HepG2 (cell line): ENCODE measurements around the gene EIF4G1. TPM values are rescaled to one million over a fixed set of nuclear protein-coding genes. Genes with fewer than 3 reads are reported as not detected.

Experiments used
- ATAC-seq: fragments of 200-7000 bp; cut with Tn5 transposase; 3 replicates; pipeline ENCODE4 v1.9.1; 2020; ENCODE audit warnings: mild to moderate bottlenecking, moderate library complexity
- BruUV-seq: library from RNA; stranded (reverse); fragments of 400-500 nt; replicated peaks from 2 replicates; lab custom pipeline; 2021; lab: Mats Ljungman, UMichigan
- CTCF ChIA-PET: fragments of 300-600 bp; formaldehyde crosslinking; extraction: SDS; loops from one replicate; lab custom pipeline; 2021; ENCODE audit warnings: low total read pairs, inconsistent platforms, low intra/inter-chr PET ratio; lab: Yijun Ruan, JAX
- POLR2A ChIA-PET: fragments of 350-600 bp; sonication (Branson Sonifier 250); formaldehyde crosslinking; loops from one replicate; lab custom pipeline; 2020; ENCODE audit warnings: antibody characterized with exemption, inconsistent platforms; lab: Yijun Ruan, JAX
- DNase-seq: peaks from one replicate; pipeline ENCODE4 v3.0.0-alpha.2; 2015; ENCODE audit warnings: low spot score
- FAIRE-seq: peaks from 3 replicates; lab custom pipeline; 2011; peaks lifted over from hg19 to GRCh38; lab: Jason Lieb, UNC
- H2AFZ ChIP-seq: one replicate; pipeline ENCODE4 v1.6.1; 2011; ENCODE audit warnings: low read length, inconsistent platforms
- H3K27ac ChIP-seq: fragments of 300-600 bp; 3 replicates; pipeline ENCODE4 v1.8.0; 2011; ENCODE audit warnings: mixed run types, mild to moderate bottlenecking, mixed read lengths, low read length, inconsistent platforms; ENCODE audit not compliant: insufficient read depth; ENCODE audit errors: extremely low read length
- H3K27me3 ChIP-seq, 2 experiments: fragments of 200-600 bp in 1 of 2; 2 replicates in 1 of 2; 3 replicates in 1 of 2; pipeline versions ENCODE4 v1.6.0 to v1.8.0; 2011; ENCODE audit warnings: low read length in 2 of 2, mild to moderate bottlenecking in 2 of 2, moderate library complexity in 2 of 2, inconsistent platforms in 1 of 2; ENCODE audit not compliant: insufficient read depth in 2 of 2, control insufficient read depth in 1 of 2
- H3K36me3 ChIP-seq, 2 experiments: fragments of 200-600 bp in 1 of 2; replicated peaks in 1 of 2; 2 replicates in 1 of 2; 3 replicates in 1 of 2; pipeline versions ENCODE4 v1.5.1 to v1.8.0; 2011; ENCODE audit warnings: low read length in 2 of 2, inconsistent platforms in 1 of 2; ENCODE audit not compliant: insufficient read depth in 2 of 2, control insufficient read depth in 1 of 2
- H3K4me1 ChIP-seq: 2 replicates; pipeline ENCODE4 v1.5.1; 2012; ENCODE audit warnings: low read length, inconsistent platforms; ENCODE audit not compliant: insufficient read depth
- H3K4me2 ChIP-seq: 2 replicates; pipeline ENCODE4 v1.6.0; 2011; ENCODE audit warnings: low read depth, low read length, inconsistent platforms
- H3K4me3 ChIP-seq, 3 experiments: fragments of 200-600 bp in 1 of 3; sonication (generic), shearing (Covaris generic) in 1 of 3; replicated peaks in 1 of 3; 2 replicates each; pipeline ENCODE4 v1.5.1; 2011 to 2016; ENCODE audit warnings: low read length in 3 of 3, inconsistent platforms in 2 of 3, low read depth in 2 of 3, mild to moderate bottlenecking in 2 of 3, control low read depth in 1 of 3, mixed read lengths in 1 of 3; ENCODE audit not compliant: insufficient read depth in 1 of 3
- H3K79me2 ChIP-seq: one replicate; pipeline ENCODE4 v1.6.1; 2011; ENCODE audit warnings: low read length, inconsistent platforms; ENCODE audit not compliant: insufficient read depth
- H3K9ac ChIP-seq: 2 replicates; pipeline ENCODE4 v1.6.0; 2011; ENCODE audit warnings: mild to moderate bottlenecking, low read depth, low read length, inconsistent platforms; ENCODE audit not compliant: insufficient read depth
- H3K9me3 ChIP-seq: 2 replicates; pipeline ENCODE4 v1.5.1; 2012; ENCODE audit warnings: mild to moderate bottlenecking, low read length
- H4K20me1 ChIP-seq: 2 replicates; pipeline ENCODE4 v1.6.0; 2011; ENCODE audit warnings: inconsistent platforms, mild to moderate bottlenecking, low read length, moderate library complexity; ENCODE audit not compliant: insufficient read depth
- ATF7-NPFF ChIP-seq: sonication (generic); formaldehyde crosslinking; IDR thresholded peaks from 2 replicates; pipeline ENCODE4 v1.8.1; 2023; ENCODE audit warnings: mild to moderate bottlenecking, low read depth, missing genetic modification reagents, moderate library complexity
- FOSL2 ChIP-seq: sonication (generic); formaldehyde crosslinking; IDR thresholded peaks from 2 replicates; pipeline ENCODE4 v1.4.0; 2020; ENCODE audit warnings: missing genetic modification reagents
- FOXO4 ChIP-seq: sonication (generic); formaldehyde crosslinking; conservative IDR thresholded peaks from 2 replicates; pipeline ENCODE4 v1.8.1; 2023; ENCODE audit warnings: missing genetic modification reagents
- NFE2L1 ChIP-seq: sonication (generic); formaldehyde crosslinking; IDR thresholded peaks from 2 replicates; pipeline ENCODE4 v1.4.0; 2020; ENCODE audit warnings: missing genetic modification reagents, mild to moderate bottlenecking, borderline replicate concordance
- PRDM10 ChIP-seq: sonication (generic); formaldehyde crosslinking; IDR thresholded peaks from 2 replicates; pipeline ENCODE4 v1.4.0; 2020; ENCODE audit warnings: low read depth, missing genetic modification reagents
- SMC3 ChIP-seq: IDR thresholded peaks from 2 replicates; pipeline ENCODE4 v1.6.1; 2011; ENCODE audit warnings: low read length, improper control_type of control experiment
- ZNF557 ChIP-seq: sonication (generic); formaldehyde crosslinking; IDR thresholded peaks from 2 replicates; pipeline ENCODE4 v1.4.0; 2020; ENCODE audit warnings: missing genetic modification reagents
- ZNF790 ChIP-seq: sonication (generic); formaldehyde crosslinking; IDR thresholded peaks from 2 replicates; pipeline ENCODE4 v1.8.0; 2022; ENCODE audit warnings: missing genetic modification reagents, mild to moderate bottlenecking, borderline replicate concordance
- ZNF839 ChIP-seq: sonication (generic); formaldehyde crosslinking; IDR thresholded peaks from 2 replicates; pipeline ENCODE4 v1.4.0; 2020; ENCODE audit warnings: missing genetic modification reagents, mild to moderate bottlenecking, borderline replicate concordance
- WGBS: methylation state at CpG from one replicate; pipeline ENCODE4 v1.1.6; 2017; ENCODE audit warnings: low lambda C conversion rate; 5-methylcytosine and 5-hydroxymethylcytosine counted together
- in situ Hi-C: cut with HindIII; loops from 2 replicates; pipeline ENCODE4 v1.10.0; 2017; ENCODE audit warnings: low pct_unique_long_range_greater_than_20kb; ENCODE audit not compliant: extremely low pct_ligation_motif_present
- intact Hi-C: fragments of 100-400 bp; cut with micrococcal nuclease; formaldehyde crosslinking; loops from one replicate; pipeline ENCODE4 v1.10.0; 2022; ENCODE audit not compliant: unreplicated experiment
- polyA plus RNA-seq, 8 experiments: library from polyadenylated mRNA; depleted of rRNA in 3 of 8; stranded (reverse) in 7 of 8; unstranded in 1 of 8; fragments of >200 nt; fragmentation: Illumina TruSeq in 4 of 8; extraction: Trizol in 4 of 8; gene quantifications; 2 replicates each; pipeline versions ENCODE4 v1.2.1 to v1.2.3, GENCODE V29; 2011 to 2016; ENCODE audit warnings: low read depth in 4 of 8, missing spikeins in 1 of 8, mixed read lengths in 1 of 8; ENCODE audit not compliant: insufficient read depth in 1 of 8
- total RNA-seq, 5 experiments: library from RNA; depleted of rRNA; stranded (reverse); fragments of >200 nt; fragmentation: Illumina TruSeq; extraction: Trizol; gene quantifications; 2 replicates each; pipeline ENCODE4 v1.2.3, GENCODE V29; 2016; ENCODE audit warnings: low read depth in 1 of 5
- TF ChIP-seq, protein P1 (sequence below): sonication (generic); formaldehyde crosslinking; IDR thresholded peaks from 2 replicates; pipeline ENCODE4 v1.4.0; 2020; ENCODE audit warnings: missing genetic modification reagents
- TF ChIP-seq, protein P2 (sequence below): sonication (generic); formaldehyde crosslinking; IDR thresholded peaks from 2 replicates; pipeline ENCODE4 v1.8.0; 2022; ENCODE audit warnings: missing genetic modification reagents, mild to moderate bottlenecking, borderline replicate concordance
- TF ChIP-seq, protein P3 (sequence below): sonication (generic); formaldehyde crosslinking; IDR thresholded peaks from 2 replicates; pipeline ENCODE4 v1.4.0; 2020; ENCODE audit warnings: missing genetic modification reagents, borderline replicate concordance

Gene EIF4G1
- total and polyA plus RNA-seq, 2 of the 13 experiments (the other 11 are each of a cell fraction or from before 2014, with no cell fraction given) = 208 to 213 TPM

- TF ChIP-seq, protein P1, sequence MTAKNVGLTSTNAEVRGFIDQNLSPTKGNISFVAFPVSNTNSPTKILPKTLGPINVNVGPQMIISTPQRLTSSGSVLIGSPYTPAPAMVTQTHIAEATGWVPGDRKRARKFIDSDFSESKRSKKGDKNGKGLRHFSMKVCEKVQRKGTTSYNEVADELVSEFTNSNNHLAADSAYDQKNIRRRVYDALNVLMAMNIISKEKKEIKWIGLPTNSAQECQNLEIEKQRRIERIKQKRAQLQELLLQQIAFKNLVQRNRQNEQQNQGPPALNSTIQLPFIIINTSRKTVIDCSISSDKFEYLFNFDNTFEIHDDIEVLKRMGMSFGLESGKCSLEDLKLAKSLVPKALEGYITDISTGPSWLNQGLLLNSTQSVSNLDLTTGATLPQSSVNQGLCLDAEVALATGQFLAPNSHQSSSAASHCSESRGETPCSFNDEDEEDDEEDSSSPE (CRISPR knock-in tag) = no peak
- no peak for TF ChIP-seq FOSL2 (CRISPR knock-in tag)
- TF ChIP-seq ZNF557 (CRISPR knock-in tag) = no peak
- TF ChIP-seq, protein P2, sequence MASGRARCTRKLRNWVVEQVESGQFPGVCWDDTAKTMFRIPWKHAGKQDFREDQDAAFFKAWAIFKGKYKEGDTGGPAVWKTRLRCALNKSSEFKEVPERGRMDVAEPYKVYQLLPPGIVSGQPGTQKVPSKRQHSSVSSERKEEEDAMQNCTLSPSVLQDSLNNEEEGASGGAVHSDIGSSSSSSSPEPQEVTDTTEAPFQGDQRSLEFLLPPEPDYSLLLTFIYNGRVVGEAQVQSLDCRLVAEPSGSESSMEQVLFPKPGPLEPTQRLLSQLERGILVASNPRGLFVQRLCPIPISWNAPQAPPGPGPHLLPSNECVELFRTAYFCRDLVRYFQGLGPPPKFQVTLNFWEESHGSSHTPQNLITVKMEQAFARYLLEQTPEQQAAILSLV (CRISPR knock-in tag) = no peak
- TF ChIP-seq, protein P3, sequence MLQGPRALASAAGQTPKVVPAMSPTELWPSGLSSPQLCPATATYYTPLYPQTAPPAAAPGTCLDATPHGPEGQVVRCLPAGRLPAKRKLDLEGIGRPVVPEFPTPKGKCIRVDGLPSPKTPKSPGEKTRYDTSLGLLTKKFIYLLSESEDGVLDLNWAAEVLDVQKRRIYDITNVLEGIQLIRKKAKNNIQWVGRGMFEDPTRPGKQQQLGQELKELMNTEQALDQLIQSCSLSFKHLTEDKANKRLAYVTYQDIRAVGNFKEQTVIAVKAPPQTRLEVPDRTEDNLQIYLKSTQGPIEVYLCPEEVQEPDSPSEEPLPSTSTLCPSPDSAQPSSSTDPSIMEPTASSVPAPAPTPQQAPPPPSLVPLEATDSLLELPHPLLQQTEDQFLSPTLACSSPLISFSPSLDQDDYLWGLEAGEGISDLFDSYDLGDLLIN (CRISPR knock-in tag) = no peak
- no peak for TF ChIP-seq ZNF839 (CRISPR knock-in tag)
- no peak for TF ChIP-seq ATF7-NPFF (CRISPR knock-in tag)
Measured at GRCh38 chr3:184307915-184308314, 6.5 kb upstream of the EIF4G1 start (continued).

GRCh38 chr3:184308744-184309143 is 5.7 kb upstream of the EIF4G1 start:
- BruUV-seq = no TSS peak
- DNase-seq (no peak), ATAC-seq (peak; percentile 56), FAIRE-seq (no peak)
- Histone ChIP-seq H3K4me2 (no peak overlapping the region), H3K9me3 (no peaks in the 10 kb centered on the region), H3K4me3 (no peak overlapping the region), H2AFZ (no peak overlapping the region), H3K27me3 (no peaks in the 10 kb centered on the region; a peak in 1 of 5 replicates), H3K27ac (no peak overlapping the region), H4K20me1 (no peaks in the 10 kb centered on the region), H3K79me2 (no peaks in the 10 kb centered on the region), H3K4me1 (peaks cover 1% of the 10 kb centered on the region), H3K36me3 (peaks cover 18 to 53% of the 10 kb centered on the region in 2 experiments), H3K9ac (no peak overlapping the region)
- intact Hi-C loops = no loop called here
- WGBS = 97% methylated on average over 7 of the region's 7 CpGs
- POLR2A ChIA-PET = no interaction called here
- in situ Hi-C loops = no loop called here
- CTCF ChIA-PET = no interaction called here
- TF ChIP-seq FOXO4 (CRISPR knock-in tag) (no peak), NFE2L1 (no peak), ZNF790 (CRISPR knock-in tag) (no peak), PRDM10 (CRISPR knock-in tag) (no peak), SMC3 (no peak)
